GM12892 (cell line): ENCODE results near the gene RFTN1.

Source experiments
- POLR2A ChIP-seq: IDR thresholded peaks from 2 replicates; pipeline ENCODE4 v1.6.1; 2011; ENCODE audit warnings: low read depth, low read length, control low read depth
- POLR2AphosphoS5 ChIP-seq: IDR thresholded peaks from 2 replicates; pipeline ENCODE4 v1.6.1; 2011; ENCODE audit warnings: low read depth, low read length, control low read depth
- TAF1 ChIP-seq: IDR thresholded peaks from 2 replicates; pipeline ENCODE4 v1.6.1; 2011; ENCODE audit warnings: low read depth, mild to moderate bottlenecking, control low read depth, low read length, borderline replicate concordance

DNA sequence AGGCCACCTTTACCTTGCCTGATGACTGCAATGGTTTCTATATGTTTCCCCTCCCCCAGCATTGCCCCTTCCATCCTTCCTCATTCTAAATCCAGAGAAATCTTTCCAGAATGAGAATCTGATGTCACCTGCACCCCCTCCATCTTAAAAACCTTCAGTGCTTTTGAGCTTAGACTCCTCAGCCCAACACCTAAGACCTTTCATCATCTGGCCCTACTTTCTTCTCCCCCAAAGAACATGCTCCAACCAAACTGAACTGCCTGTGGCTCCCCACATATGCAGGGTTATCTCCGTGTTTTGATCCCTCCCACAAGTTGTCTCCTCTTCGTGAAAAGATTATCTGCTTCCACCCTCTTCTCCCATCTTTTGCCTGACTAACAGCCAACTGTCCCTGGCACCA lies 27.3 kb downstream of the RFTN1 start:
- TF ChIP-seq TAF1 (no peak), POLR2AphosphoS5 (no peak), POLR2A (no peak)
